Hematopoietic multipotent progenitor cell treated with erythropoietin and hydrocortisone succinate and interleukin-3 and kit ligand, for 17 days (in vitro differentiated cells): Measurements from ENCODE around the gene PTCD2.
"Not testable (repeated sequence)": the region's sequence is repeated elsewhere in the genome, so short reads cannot be mapped to it uniquely, and the experiment has no call there.

ENCODE experiments used
- DNase-seq: peaks from one replicate; pipeline ENCODE4 v3.0.0-alpha.2; 2015; ENCODE audit warnings: low spot score

The PTCD2 gene

GRCh38 chr5:72380492-72381274 is 60.5 kb downstream of the PTCD2 start:
- no peak for DNase-seq

- DNase-seq: no peak
Observed at GRCh38 chr5:72383280-72383679, 63.1 kb downstream of the PTCD2 start.

- no peak for DNase-seq
Observed at GRCh38 chr5:72383726-72384125, 63.6 kb downstream of the PTCD2 start.

- DNase-seq: no peak
Observed at GRCh38 chr5:72386639-72387038, 66.5 kb downstream of the PTCD2 start.

GRCh38 chr5:72387985-72388384 is 67.8 kb downstream of the PTCD2 start:
- DNase-seq: no peak

- DNase-seq: no peak
Observed at GRCh38 chr5:72388646-72389045, 68.5 kb downstream of the PTCD2 start.

- DNase-seq: no peak
Observed at GRCh38 chr5:72390836-72391235, 70.7 kb downstream of the PTCD2 start.

GRCh38 chr5:72392326-72392733 is 72.2 kb downstream of the PTCD2 start:
- DNase-seq: no peak

- no peak for DNase-seq
Observed at GRCh38 chr5:72393052-72393451, 72.9 kb downstream of the PTCD2 start.

GRCh38 chr5:72394688-72395087 is 74.5 kb downstream of the PTCD2 start:
- no peak for DNase-seq

- DNase-seq: no peak
Observed at GRCh38 chr5:72397836-72398235, 77.7 kb downstream of the PTCD2 start.

- no peak for DNase-seq
Observed at GRCh38 chr5:72400950-72401349, 80.8 kb downstream of the PTCD2 start.

- no peak for DNase-seq
Observed at GRCh38 chr5:72402381-72402890, 82.3 kb downstream of the PTCD2 start.

- no peak for DNase-seq
Observed at GRCh38 chr5:72402959-72403628, 82.9 kb downstream of the PTCD2 start.

- DNase-seq: not testable (repeated sequence)
Observed at GRCh38 chr5:72404771-72405170, 84.6 kb downstream of the PTCD2 start.

- no peak for DNase-seq
Observed at GRCh38 chr5:72407078-72407477, 86.9 kb downstream of the PTCD2 start.

- no peak for DNase-seq
Observed at GRCh38 chr5:72407541-72407940, 87.4 kb downstream of the PTCD2 start.

GRCh38 chr5:72408127-72408526 is 88.0 kb downstream of the PTCD2 start:
- DNase-seq: no peak

- DNase-seq: no peak
Observed at GRCh38 chr5:72408603-72409002, 88.4 kb downstream of the PTCD2 start.

GRCh38 chr5:72410688-72411295 is 90.6 kb downstream of the PTCD2 start:
- no peak for DNase-seq

- no peak for DNase-seq
Observed at GRCh38 chr5:72412283-72413055, 92.3 kb downstream of the PTCD2 start.

- DNase-seq: no peak
Observed at GRCh38 chr5:72415616-72416325, 95.6 kb downstream of the PTCD2 start.
